ENCODE results near the gene KRT34.

DNA sequence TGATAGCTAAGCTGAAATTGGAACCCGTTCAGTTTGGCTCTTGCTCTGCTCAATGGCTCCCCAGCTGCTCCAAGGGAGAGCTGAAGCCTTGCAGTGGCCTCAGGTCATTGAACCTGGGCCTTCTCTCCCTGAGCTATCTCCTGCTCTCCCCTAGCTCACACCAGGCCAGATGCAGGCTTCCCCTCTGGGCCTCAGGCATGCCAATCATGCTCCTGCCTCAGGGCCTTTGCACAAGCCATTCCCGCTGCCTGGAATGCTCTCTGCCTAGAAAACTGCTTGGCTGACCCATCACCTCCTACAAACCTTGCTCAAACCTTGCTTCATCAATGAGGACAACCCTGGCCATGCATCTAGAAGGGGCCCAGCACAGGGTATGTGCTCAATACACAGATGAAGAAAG, 49.9 kb downstream of the KRT34 start:
- TF ChIP-seq, protein P1, sequence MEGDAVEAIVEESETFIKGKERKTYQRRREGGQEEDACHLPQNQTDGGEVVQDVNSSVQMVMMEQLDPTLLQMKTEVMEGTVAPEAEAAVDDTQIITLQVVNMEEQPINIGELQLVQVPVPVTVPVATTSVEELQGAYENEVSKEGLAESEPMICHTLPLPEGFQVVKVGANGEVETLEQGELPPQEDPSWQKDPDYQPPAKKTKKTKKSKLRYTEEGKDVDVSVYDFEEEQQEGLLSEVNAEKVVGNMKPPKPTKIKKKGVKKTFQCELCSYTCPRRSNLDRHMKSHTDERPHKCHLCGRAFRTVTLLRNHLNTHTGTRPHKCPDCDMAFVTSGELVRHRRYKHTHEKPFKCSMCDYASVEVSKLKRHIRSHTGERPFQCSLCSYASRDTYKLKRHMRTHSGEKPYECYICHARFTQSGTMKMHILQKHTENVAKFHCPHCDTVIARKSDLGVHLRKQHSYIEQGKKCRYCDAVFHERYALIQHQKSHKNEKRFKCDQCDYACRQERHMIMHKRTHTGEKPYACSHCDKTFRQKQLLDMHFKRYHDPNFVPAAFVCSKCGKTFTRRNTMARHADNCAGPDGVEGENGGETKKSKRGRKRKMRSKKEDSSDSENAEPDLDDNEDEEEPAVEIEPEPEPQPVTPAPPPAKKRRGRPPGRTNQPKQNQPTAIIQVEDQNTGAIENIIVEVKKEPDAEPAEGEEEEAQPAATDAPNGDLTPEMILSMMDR (IDR thresholded peaks at IDR 0.05; ENCODE audit: low read depth, low read length), result no peak
- TF ChIP-seq EZH2phosphoT487 (IDR thresholded peaks at IDR 0.05; ENCODE audit: low read depth), result no peak
